SU-DHL-6 (cell line): ENCODE measurements around the gene GEMIN5.

Experiments used
- EZH2phosphoT487 ChIP-seq: fragments of 200-600 bp; sonication (generic), shearing (Covaris generic); conservative IDR thresholded peaks from 2 replicates; pipeline ENCODE4 v1.6.1; 2018; ENCODE audit warnings: mild to moderate bottlenecking, antibody characterized with exemption, low read length, moderate library complexity, mixed read lengths
- TF ChIP-seq, protein P1 (sequence below): fragments of 200-600 bp; sonication (generic); IDR thresholded peaks from one replicate; pipeline ENCODE4 v1.5.1; 2017; ENCODE audit warnings: antibody characterized with exemption, mild to moderate bottlenecking, low read length, moderate library complexity; ENCODE audit not compliant: insufficient read depth, poor library complexity, severe bottlenecking

DNA sequence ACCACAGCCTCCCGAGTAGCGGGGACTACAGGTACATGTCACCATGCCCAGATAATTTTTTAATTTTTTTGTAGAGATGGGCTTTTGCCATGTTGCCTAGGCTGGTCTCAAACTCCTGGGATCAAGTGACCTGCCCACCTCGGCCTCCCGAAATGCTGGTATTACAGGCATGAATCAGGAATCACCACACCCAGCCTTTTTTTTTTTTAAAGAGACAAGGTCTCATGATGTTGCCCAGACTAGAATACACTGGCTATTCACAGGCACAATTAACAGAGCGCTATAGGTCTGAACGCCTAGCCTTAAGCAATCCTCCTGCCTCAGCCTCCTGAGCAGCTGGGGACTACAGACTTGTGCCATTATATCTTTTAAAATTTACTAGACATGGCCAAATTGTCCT is 36.1 kb downstream of the GEMIN5 start:
- TF ChIP-seq, protein P1, sequence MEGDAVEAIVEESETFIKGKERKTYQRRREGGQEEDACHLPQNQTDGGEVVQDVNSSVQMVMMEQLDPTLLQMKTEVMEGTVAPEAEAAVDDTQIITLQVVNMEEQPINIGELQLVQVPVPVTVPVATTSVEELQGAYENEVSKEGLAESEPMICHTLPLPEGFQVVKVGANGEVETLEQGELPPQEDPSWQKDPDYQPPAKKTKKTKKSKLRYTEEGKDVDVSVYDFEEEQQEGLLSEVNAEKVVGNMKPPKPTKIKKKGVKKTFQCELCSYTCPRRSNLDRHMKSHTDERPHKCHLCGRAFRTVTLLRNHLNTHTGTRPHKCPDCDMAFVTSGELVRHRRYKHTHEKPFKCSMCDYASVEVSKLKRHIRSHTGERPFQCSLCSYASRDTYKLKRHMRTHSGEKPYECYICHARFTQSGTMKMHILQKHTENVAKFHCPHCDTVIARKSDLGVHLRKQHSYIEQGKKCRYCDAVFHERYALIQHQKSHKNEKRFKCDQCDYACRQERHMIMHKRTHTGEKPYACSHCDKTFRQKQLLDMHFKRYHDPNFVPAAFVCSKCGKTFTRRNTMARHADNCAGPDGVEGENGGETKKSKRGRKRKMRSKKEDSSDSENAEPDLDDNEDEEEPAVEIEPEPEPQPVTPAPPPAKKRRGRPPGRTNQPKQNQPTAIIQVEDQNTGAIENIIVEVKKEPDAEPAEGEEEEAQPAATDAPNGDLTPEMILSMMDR, result no peak
- TF ChIP-seq EZH2phosphoT487, result no peak
